ENCODE results near the gene CDH1.

Gene CDH1

GRCh38 chr16:68857479-68857878 is 120.4 kb downstream of the CDH1 start:
- DNase-seq (ENCODE audit: low spot score) = no peak

- no peak for DNase-seq (ENCODE audit: low spot score)
These were observed 122.7 kb downstream of the CDH1 start for GRCh38 chr16:68859828-68860227.

- no peak for DNase-seq (ENCODE audit: low spot score)
These were observed 124.1 kb downstream of the CDH1 start for GRCh38 chr16:68860978-68861892.

- no peak for DNase-seq (ENCODE audit: low spot score)
These were observed 129.8 kb downstream of the CDH1 start for GRCh38 chr16:68866933-68867332.

- no peak for DNase-seq (ENCODE audit: low spot score)
These were observed 132.5 kb downstream of the CDH1 start for GRCh38 chr16:68869492-68870088.

GRCh38 chr16:68873635-68874471 is 136.8 kb downstream of the CDH1 start:
- DNase-seq (ENCODE audit: low spot score) = no peak

- no peak for DNase-seq (ENCODE audit: low spot score)
These were observed 138.8 kb downstream of the CDH1 start for GRCh38 chr16:68875871-68876270.

GRCh38 chr16:68883685-68884084 is 146.6 kb downstream of the CDH1 start:
- DNase-seq (ENCODE audit: low spot score) = no peak

- no peak for DNase-seq (ENCODE audit: low spot score)
These were observed 147.3 kb downstream of the CDH1 start for GRCh38 chr16:68884401-68884800.
